HepG2 (cell line): ENCODE measurements around the gene LOXL3. TPM values are rescaled to one million over a fixed set of nuclear protein-coding genes. Genes with fewer than 3 reads are reported as not detected.

Source experiments
- ATF3 ChIP-seq: sonication (generic); formaldehyde crosslinking; IDR thresholded peaks from 2 replicates; pipeline ENCODE4 v1.4.0; 2020; ENCODE audit warnings: missing genetic modification reagents
- NFE2L1 ChIP-seq: sonication (generic); formaldehyde crosslinking; IDR thresholded peaks from 2 replicates; pipeline ENCODE4 v1.4.0; 2020; ENCODE audit warnings: missing genetic modification reagents, mild to moderate bottlenecking, borderline replicate concordance
- PHB2 ChIP-seq: fragments of 450-650 bp; IDR thresholded peaks from 2 replicates; pipeline ENCODE4 v1.6.1; 2018; ENCODE audit not compliant: partially characterized antibody
- RAD51 ChIP-seq: fragments of 450-650 bp; IDR thresholded peaks from 2 replicates; pipeline ENCODE4 v1.6.1; 2016; ENCODE audit warnings: borderline replicate concordance
- RELA ChIP-seq: sonication (generic); formaldehyde crosslinking; IDR thresholded peaks from 2 replicates; pipeline ENCODE4 v1.4.0; 2020; ENCODE audit warnings: missing genetic modification reagents
- REPIN1 ChIP-seq: sonication (generic); formaldehyde crosslinking; IDR thresholded peaks from 2 replicates; pipeline ENCODE4 v1.8.0; 2022; ENCODE audit warnings: missing genetic modification reagents, low read depth, mild to moderate bottlenecking, borderline replicate concordance
- THAP11 ChIP-seq: IDR thresholded peaks from 2 replicates; pipeline ENCODE4 v1.6.1; 2016; ENCODE audit warnings: missing biosample characterization, missing genetic modification reagents
- TSC22D2 ChIP-seq: sonication (generic); formaldehyde crosslinking; IDR thresholded peaks from 2 replicates; pipeline ENCODE4 v1.5.1; 2020; ENCODE audit warnings: missing genetic modification reagents, mild to moderate bottlenecking, borderline replicate concordance
- ZBTB14 ChIP-seq: sonication (generic); formaldehyde crosslinking; IDR thresholded peaks from 2 replicates; pipeline ENCODE4 v1.4.0; 2020; ENCODE audit warnings: missing genetic modification reagents
- ZNF33A ChIP-seq: sonication (generic); formaldehyde crosslinking; IDR thresholded peaks from 2 replicates; pipeline ENCODE4 v1.5.1; 2020; ENCODE audit warnings: missing genetic modification reagents, mild to moderate bottlenecking, moderate library complexity, borderline replicate concordance
- ZNF577 ChIP-seq: sonication (generic); formaldehyde crosslinking; IDR thresholded peaks from 2 replicates; pipeline ENCODE4 v1.4.0; 2020; ENCODE audit warnings: mild to moderate bottlenecking, low read depth, missing genetic modification reagents, borderline replicate concordance
- ZNF790 ChIP-seq: sonication (generic); formaldehyde crosslinking; IDR thresholded peaks from 2 replicates; pipeline ENCODE4 v1.8.0; 2022; ENCODE audit warnings: missing genetic modification reagents, mild to moderate bottlenecking, borderline replicate concordance
- polyA plus RNA-seq, 8 experiments: library from polyadenylated mRNA; depleted of rRNA in 3 of 8; stranded (reverse) in 7 of 8; unstranded in 1 of 8; fragments of >200 nt; fragmentation: Illumina TruSeq in 4 of 8; extraction: Trizol in 4 of 8; gene quantifications; 2 replicates each; pipeline versions ENCODE4 v1.2.1 to v1.2.3, GENCODE V29; 2011 to 2016; ENCODE audit warnings: low read depth in 4 of 8, missing spikeins in 1 of 8, mixed read lengths in 1 of 8; ENCODE audit not compliant: insufficient read depth in 1 of 8
- total RNA-seq, 5 experiments: library from RNA; depleted of rRNA; stranded (reverse); fragments of >200 nt; fragmentation: Illumina TruSeq; extraction: Trizol; gene quantifications; 2 replicates each; pipeline ENCODE4 v1.2.3, GENCODE V29; 2016; ENCODE audit warnings: low read depth in 1 of 5
- TF ChIP-seq, protein P1 (sequence below): sonication (generic); formaldehyde crosslinking; IDR thresholded peaks from 2 replicates; pipeline ENCODE4 v1.5.0; 2020; ENCODE audit warnings: mild to moderate bottlenecking, missing genetic modification reagents
- TF ChIP-seq, protein P2 (sequence below): IDR thresholded peaks from 2 replicates; pipeline ENCODE4 v1.6.1; 2016; ENCODE audit warnings: low read depth, missing genetic modification reagents, missing compliant biosample characterization

LOXL3 gene
- total and polyA plus RNA-seq, 2 of the 13 experiments (the other 11 are each of a cell fraction or from before 2014, with no cell fraction given) = 0.55 to 6.5 TPM

DNA sequence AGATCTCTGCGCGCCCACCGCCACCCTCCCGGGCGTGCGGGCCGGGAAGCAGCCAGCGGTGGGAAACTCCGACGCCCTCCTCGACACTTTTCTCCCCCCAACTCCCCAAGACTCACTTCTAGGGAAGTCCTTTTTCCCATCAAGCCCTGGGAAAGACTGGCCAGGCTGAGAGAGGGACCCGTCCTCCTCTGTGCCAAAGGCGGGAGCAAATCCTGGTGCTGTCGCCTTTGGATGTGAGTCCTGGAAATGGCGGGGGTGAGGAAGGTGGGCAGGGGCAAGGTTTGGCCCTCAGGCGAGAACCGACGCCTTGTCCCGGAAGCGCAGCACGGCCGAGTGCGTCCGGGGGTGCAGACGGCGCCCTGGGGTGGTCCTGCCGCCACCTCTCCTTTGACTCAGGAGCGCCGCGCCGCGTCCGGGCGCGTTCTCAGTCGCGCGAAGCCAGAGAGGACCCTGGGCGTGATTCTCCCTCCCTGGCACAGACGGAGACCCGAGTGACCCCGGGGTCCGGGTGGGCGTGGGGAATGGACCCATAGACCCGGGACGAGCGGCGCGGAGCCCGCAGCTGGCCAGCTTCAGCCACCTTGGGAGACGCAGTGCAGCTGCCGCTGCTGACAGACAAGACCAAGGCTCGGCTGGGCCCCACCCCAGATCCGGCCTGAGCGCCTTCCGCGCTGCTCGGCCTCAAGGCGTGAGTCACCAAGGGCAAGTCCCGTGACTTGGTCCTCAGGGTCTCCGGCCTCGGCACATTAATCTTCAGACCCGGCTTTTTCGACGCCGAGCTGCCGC is 50.8 kb downstream of the LOXL3 start (continued):
- TF ChIP-seq, protein P1, sequence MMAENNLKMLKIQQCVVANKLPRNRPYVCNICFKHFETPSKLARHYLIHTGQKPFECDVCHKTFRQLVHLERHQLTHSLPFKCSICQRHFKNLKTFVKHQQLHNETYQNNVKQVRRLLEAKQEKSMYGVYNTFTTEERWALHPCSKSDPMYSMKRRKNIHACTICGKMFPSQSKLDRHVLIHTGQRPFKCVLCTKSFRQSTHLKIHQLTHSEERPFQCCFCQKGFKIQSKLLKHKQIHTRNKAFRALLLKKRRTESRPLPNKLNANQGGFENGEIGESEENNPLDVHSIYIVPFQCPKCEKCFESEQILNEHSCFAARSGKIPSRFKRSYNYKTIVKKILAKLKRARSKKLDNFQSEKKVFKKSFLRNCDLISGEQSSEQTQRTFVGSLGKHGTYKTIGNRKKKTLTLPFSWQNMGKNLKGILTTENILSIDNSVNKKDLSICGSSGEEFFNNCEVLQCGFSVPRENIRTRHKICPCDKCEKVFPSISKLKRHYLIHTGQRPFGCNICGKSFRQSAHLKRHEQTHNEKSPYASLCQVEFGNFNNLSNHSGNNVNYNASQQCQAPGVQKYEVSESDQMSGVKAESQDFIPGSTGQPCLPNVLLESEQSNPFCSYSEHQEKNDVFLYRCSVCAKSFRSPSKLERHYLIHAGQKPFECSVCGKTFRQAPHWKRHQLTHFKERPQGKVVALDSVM (CRISPR knock-in tag) = peak; percentile 34
- TF ChIP-seq ATF3 (CRISPR knock-in tag) = peak; percentile 25; the same call in 1 of the 2 replicates
- no peak; the same call in 1 of the 2 replicates for TF ChIP-seq ZBTB14 (CRISPR knock-in tag)
- no peak; the same call in none of the 2 replicates for TF ChIP-seq RELA (CRISPR knock-in tag)
- TF ChIP-seq RAD51 = no peak
- no peak for TF ChIP-seq PHB2
- no peak; the same call in 1 of the 2 replicates for TF ChIP-seq TSC22D2 (CRISPR knock-in tag)
- peak; percentile 44 for TF ChIP-seq THAP11 (CRISPR knock-in tag)
- TF ChIP-seq NFE2L1 (CRISPR knock-in tag) = no peak
- TF ChIP-seq REPIN1 (CRISPR knock-in tag) = peak; percentile 60
- TF ChIP-seq ZNF790 (CRISPR knock-in tag) = peak; percentile 94; the same call in 1 of the 2 replicates
- TF ChIP-seq, protein P2, sequence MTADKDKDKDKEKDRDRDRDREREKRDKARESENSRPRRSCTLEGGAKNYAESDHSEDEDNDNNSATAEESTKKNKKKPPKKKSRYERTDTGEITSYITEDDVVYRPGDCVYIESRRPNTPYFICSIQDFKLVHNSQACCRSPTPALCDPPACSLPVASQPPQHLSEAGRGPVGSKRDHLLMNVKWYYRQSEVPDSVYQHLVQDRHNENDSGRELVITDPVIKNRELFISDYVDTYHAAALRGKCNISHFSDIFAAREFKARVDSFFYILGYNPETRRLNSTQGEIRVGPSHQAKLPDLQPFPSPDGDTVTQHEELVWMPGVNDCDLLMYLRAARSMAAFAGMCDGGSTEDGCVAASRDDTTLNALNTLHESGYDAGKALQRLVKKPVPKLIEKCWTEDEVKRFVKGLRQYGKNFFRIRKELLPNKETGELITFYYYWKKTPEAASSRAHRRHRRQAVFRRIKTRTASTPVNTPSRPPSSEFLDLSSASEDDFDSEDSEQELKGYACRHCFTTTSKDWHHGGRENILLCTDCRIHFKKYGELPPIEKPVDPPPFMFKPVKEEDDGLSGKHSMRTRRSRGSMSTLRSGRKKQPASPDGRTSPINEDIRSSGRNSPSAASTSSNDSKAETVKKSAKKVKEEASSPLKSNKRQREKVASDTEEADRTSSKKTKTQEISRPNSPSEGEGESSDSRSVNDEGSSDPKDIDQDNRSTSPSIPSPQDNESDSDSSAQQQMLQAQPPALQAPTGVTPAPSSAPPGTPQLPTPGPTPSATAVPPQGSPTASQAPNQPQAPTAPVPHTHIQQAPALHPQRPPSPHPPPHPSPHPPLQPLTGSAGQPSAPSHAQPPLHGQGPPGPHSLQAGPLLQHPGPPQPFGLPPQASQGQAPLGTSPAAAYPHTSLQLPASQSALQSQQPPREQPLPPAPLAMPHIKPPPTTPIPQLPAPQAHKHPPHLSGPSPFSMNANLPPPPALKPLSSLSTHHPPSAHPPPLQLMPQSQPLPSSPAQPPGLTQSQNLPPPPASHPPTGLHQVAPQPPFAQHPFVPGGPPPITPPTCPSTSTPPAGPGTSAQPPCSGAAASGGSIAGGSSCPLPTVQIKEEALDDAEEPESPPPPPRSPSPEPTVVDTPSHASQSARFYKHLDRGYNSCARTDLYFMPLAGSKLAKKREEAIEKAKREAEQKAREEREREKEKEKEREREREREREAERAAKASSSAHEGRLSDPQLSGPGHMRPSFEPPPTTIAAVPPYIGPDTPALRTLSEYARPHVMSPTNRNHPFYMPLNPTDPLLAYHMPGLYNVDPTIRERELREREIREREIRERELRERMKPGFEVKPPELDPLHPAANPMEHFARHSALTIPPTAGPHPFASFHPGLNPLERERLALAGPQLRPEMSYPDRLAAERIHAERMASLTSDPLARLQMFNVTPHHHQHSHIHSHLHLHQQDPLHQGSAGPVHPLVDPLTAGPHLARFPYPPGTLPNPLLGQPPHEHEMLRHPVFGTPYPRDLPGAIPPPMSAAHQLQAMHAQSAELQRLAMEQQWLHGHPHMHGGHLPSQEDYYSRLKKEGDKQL (CRISPR knock-in tag) = 0 out of 2 replicates have a peak, but pooled peaks have one; percentile 14
- no peak for TF ChIP-seq ZNF33A (CRISPR knock-in tag)
- TF ChIP-seq ZNF577 (CRISPR knock-in tag) = no peak
